Amygdala (tissue), 56 donors: ENCODE measurements around the gene CRLF3.
A peak's percentile ranks its signal among the peaks of the same experiment; 100 is the strongest.
"Not testable (repeated sequence)": the region's sequence is repeated elsewhere in the genome, so short reads cannot be mapped to it uniquely, and the experiment has no call there.

Experiments used
- DNase-seq, 56 donors: peaks; one replicate each; lab custom pipeline; 2025; lab: John Stamatoyannopoulos, UW

Gene CRLF3

DNA sequence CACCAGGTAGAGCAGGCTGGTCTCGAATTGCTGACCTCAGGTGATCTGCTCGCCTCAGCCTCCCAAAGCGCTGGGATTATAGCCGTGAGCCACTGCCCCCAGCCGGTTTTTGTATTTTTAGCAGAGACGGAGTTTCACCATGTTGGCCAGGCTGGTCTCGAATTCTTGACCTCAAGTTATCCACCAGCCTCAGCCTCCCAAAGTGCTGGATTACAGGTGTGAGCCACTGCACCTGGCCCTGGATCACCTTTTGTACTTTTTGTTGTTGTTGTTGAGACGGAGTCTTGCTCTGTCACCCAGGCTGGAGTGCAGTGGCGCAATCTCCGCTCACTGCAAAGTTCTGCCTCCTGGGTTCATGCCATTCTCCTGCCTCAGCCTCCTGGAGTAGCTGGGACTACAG, 71.2 kb downstream of the CRLF3 start:
- DNase-seq, result not testable (repeated sequence)

DNA sequence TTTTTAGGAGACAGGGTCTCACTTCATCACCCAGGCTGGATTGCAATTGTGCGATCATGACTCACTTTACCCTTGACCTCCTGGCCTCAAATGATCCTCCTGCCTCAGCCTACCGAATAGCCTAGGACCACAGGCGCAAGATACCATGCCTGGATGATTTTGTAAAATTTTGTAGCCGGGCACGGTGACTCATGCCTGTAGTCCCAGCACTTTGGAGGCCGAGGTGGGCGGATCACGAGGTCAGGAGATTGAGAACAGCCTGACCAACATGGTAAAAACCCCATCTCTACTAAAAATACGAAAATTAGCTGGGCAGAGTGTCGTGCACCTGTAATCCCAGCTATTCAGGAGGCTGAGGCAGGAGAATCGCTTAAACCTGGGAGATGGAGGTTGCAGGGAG, 73.5 kb downstream of the CRLF3 start:
- not testable (repeated sequence) for DNase-seq

DNA sequence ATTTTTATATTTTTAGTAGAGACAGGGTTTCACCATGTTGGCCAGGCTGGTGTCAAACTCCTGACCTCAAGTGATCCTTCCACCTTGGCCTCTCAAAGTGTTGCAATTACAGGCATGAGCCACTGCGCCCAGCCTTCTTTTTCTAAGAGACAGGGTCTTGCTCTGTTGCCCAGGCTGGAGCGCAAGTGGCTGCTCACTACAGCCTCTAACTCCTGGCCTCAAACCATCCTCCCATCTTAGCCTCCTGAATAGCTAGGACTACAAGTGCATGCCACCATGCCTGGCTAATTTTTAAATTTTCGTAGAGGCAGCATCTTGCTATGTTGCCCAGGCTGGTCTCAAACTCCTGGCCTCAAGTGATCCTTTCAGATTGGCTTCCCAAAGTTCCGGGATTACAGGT, 76.9 kb downstream of the CRLF3 start:
- DNase-seq, result not testable (repeated sequence)

DNA sequence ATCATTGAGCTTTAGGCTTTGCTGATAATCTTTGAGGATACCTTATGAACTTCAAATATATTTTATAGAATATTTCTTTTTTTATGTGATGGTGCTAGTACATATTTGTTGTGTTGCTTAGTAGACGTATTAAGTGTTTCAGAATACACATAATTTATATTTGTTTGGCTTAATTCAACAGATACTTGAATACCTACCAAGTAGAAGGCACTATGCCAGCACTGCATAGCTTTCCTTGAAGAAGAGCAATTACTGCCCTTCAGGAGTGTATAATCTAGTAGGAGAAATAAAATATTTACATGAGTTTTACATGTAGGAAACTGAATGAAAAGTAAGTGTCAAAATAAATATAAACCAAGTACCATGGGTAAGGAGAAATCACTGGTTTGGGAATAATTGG, 81.8 kb downstream of the CRLF3 start:
- DNase-seq, result not testable (repeated sequence)

DNA sequence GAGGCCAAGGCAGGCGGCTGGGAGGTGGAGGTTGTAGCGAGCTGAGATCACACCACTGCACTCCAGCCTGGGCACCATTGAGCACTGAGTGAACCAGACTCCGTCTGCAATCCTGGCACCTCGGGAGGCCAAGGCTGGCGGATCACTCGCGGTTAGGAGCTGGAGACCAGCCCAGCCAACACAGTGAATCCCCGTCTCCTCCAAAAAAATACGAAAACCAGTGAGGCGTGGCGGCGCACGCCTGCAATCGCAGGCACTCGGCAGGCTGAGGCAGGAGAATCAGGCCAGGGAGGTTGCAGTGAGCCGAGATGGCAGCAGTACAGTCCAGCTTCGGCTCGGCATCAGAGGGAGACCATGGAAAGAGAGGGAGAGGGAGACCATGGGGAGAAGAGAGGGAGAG, 88.1 kb downstream of the CRLF3 start:
- peak in 2 of 56 donors; percentile 13 to 24 for DNase-seq

DNA sequence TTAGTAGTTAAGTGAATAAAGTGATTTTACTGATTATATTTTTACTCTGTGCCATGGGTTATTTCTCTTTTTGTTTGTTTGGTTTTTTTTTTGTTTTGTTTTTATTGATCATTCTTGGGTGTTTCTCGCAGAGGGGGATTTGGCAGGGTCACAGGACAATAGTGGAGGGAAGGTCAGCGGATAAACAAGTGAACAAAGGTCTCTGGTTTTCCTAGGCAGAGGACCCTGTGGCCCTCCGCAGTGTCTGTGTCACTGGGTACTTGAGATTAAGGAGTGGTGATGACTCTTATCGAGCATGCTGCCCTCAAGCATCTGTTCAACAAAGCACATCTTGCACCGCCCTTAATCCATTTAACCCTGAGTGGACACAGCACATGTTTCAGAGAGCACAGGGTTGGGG, 88.8 kb downstream of the CRLF3 start:
- DNase-seq, result not testable (repeated sequence)

DNA sequence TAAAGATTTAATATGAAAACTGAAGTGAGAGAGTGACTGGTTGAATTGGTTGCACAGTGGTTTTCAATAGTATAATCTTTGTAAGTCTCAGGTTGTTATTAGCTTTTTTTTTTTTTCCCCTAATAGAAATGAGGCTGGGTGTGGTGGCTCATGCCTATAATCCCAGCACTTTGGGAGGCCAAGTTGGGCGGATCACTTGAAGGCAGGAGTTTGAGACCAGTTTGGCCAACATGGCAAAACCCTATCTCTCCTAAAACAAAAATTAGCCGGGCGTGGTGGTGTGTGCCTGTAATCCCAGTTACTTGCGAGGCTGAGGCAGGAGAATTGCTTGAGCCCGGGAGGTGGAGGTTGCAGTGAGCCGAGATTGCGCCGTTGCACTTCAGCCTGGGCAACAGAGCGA, 89.3 kb downstream of the CRLF3 start:
- not testable (repeated sequence) for DNase-seq

DNA sequence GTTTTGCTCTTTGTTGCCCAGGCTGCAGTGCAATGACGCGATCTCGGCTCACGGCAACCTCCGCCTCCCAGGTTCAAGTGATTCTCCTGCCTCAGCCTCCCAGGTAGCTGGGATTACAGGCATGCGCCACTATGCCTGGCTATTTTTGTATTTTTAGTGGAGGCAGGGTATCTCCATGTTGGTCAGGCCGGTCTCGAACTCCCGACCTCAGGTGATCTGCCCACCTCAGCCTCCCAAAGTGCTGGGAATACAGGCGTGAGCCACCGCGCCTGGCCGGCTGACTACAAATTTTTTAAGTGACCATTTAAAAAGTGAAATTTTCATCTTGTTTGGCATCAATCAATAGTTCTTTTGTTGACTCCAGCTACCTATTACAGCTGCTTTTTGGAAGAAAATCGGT, 90.3 kb downstream of the CRLF3 start:
- not testable (repeated sequence) for DNase-seq
